ENCODE results near the gene ABHD8. TPM values are rescaled to one million over a fixed set of nuclear protein-coding genes. Genes with fewer than 3 reads are reported as not detected.

ABHD8 gene
- total RNA-seq, result 10 to 100 TPM in 2 of 5 experiments, 1 to 10 TPM in 3; 7.0 to 12.3 (median 9.5) TPM
- 10 to 100 TPM in 1 of 2 donors, 1 to 10 TPM in 1; 7.5 to 12.4 TPM for polyA plus RNA-seq
- total RNA-seq, result 4.8 reads per million, percentile 23 among the genes with 10 or more reads in this experiment

- H3K4me3 ChIP-seq (ENCODE audit: low read length), result peak within 1 kb of the TSS; percentile 79
- peak within 1 kb of the TSS; percentile 67 to 90 (median 74) for H3K27ac Mint-ChIP-seq
- H3K4me3 Mint-ChIP-seq, result peak within 1 kb of the TSS; percentile 71 to 91 (median 81)
- peaks cover 16 to 48% (median 42%) of the 10 kb centered on the region in 7 donors for H3K4me1 Mint-ChIP-seq
- ChIA-PET CTCF (interaction anchor here (0.6 kb wide), 2 partner anchors 19 to 20 kb away, joined by 3 read pairs; no protein-coding TSS in a partner anchor), POLR2A (interaction anchor here (0.8 to 3.1 kb wide), 3 partner anchors 11 to 116 kb away, joined by 3 to 18 read pairs (median 4); partner anchors contain the start of gene ANO8)
- peaks cover 15 to 22% of the 10 kb centered on the region in 2 donors for H3K4me1 ChIP-seq (ENCODE audit: control insufficient read depth in 2 of 2, insufficient read depth in 2 of 2, low read length in 2 of 2)
- ATAC-seq (peak; percentile 87), DNase-seq (peak; percentile 87 to 94 (median 90))
- peak within 1 kb of the TSS; percentile 85 for H3K27ac ChIP-seq (ENCODE audit: low read depth, low read length)
- H3K9me3 Mint-ChIP-seq, result peaks cover 0 to 1% (median 0%) of the 10 kb centered on the region in 11 donors
- H3K27me3 ChIP-seq (ENCODE audit: control insufficient read depth in 2 of 2, insufficient read depth in 2 of 2, low read length in 2 of 2), result no peaks in the 10 kb centered on the region
- H3K36me3 ChIP-seq (ENCODE audit: control insufficient read depth in 2 of 3, insufficient read depth in 3 of 3, low read length in 3 of 3), result peaks cover 0 to 8% (median 0%) of the 10 kb centered on the region in 3 experiments
- H3K9me3 ChIP-seq (ENCODE audit: control insufficient read depth in 2 of 3, low read length in 3 of 3), result no peaks in the 10 kb centered on the region
- H3K36me3 Mint-ChIP-seq, result peaks cover 0 to 5% (median 0%) of the 10 kb centered on the region in 5 donors
- H3K27me3 Mint-ChIP-seq, result no peaks in the 10 kb centered on the region
- intact Hi-C loops (cut with micrococcal nuclease), result loop anchor here (10.0 kb wide), 2 partner anchors 809 to 1221 kb away; partner anchors contain the start of genes C19orf44 (in 1 of the 2), CALR3 (in 1 of the 2) and ELL (in 1 of the 2)
Observed at GRCh38 chr19:17303167-17303939, at the start of gene ABHD8. TSS of gene ABHD8 (minus strand) at chr19:17303425. CDS start at chr19:17301616, 1,809 bp downstream.

- intact Hi-C loops (cut with micrococcal nuclease), result no loop called here
- ATAC-seq (no peak), DNase-seq (no peak)
- ChIA-PET POLR2A (no interaction called here), CTCF (no interaction called here)
- H3K36me3 ChIP-seq (ENCODE audit: control insufficient read depth in 2 of 3, insufficient read depth in 3 of 3, low read length in 3 of 3), result no peaks in the 10 kb centered on the region
- no peak overlapping the region for H3K27ac ChIP-seq (ENCODE audit: low read depth, low read length)
- Mint-ChIP-seq H3K27ac (peak overlapping the region in 1 of 9 donors; percentile 62), H3K9me3 (peaks cover 0 to 1% (median 0%) of the 10 kb centered on the region in 11 donors), H3K4me1 (peaks cover 0 to 12% (median 0%) of the 10 kb centered on the region in 7 donors), H3K4me3 (no peak overlapping the region), H3K27me3 (peaks cover 10 to 25% (median 13%) of the 10 kb centered on the region in 5 donors), H3K36me3 (no peaks in the 10 kb centered on the region)
- no peaks in the 10 kb centered on the region for H3K4me1 ChIP-seq (ENCODE audit: control insufficient read depth in 2 of 2, insufficient read depth in 2 of 2, low read length in 2 of 2)
- no peak overlapping the region for H3K4me3 ChIP-seq (ENCODE audit: low read length)
- H3K27me3 ChIP-seq (ENCODE audit: control insufficient read depth in 2 of 2, insufficient read depth in 2 of 2, low read length in 2 of 2), result peaks cover 0 to 2% of the 10 kb centered on the region in 2 donors
- H3K9me3 ChIP-seq (ENCODE audit: control insufficient read depth in 2 of 3, low read length in 3 of 3), result no peaks in the 10 kb centered on the region
Observed at GRCh38 chr19:17352608-17353280, 49.5 kb upstream of the ABHD8 start.

GRCh38 chr19:17351815-17352435 is 48.7 kb upstream of the ABHD8 start:
- H3K9me3 Mint-ChIP-seq, result peaks cover 0 to 1% (median 0%) of the 10 kb centered on the region in 11 donors
- H3K27me3 ChIP-seq (ENCODE audit: control insufficient read depth in 2 of 2, insufficient read depth in 2 of 2, low read length in 2 of 2), result peaks cover 0 to 2% of the 10 kb centered on the region in 2 donors
- H3K36me3 ChIP-seq (ENCODE audit: control insufficient read depth in 2 of 3, insufficient read depth in 3 of 3, low read length in 3 of 3), result no peaks in the 10 kb centered on the region

GRCh38 chr19:17348700-17349099 is 45.5 kb upstream of the ABHD8 start:
- no peak for DNase-seq

More at GRCh38 chr19:17351815-17352435, 48.7 kb upstream of the ABHD8 start:
- ChIA-PET POLR2A (no interaction called here), CTCF (no interaction called here)
- Mint-ChIP-seq H3K27ac (no peak overlapping the region), H3K4me1 (peaks cover 0 to 17% (median 0%) of the 10 kb centered on the region in 7 donors), H3K27me3 (peaks cover 12 to 28% (median 13%) of the 10 kb centered on the region in 5 donors), H3K4me3 (no peak overlapping the region), H3K36me3 (no peaks in the 10 kb centered on the region)
- Histone ChIP-seq H3K9me3 (ENCODE audit: control insufficient read depth in 2 of 3, low read length in 3 of 3) (no peaks in the 10 kb centered on the region), H3K27ac (ENCODE audit: low read depth, low read length) (no peak overlapping the region), H3K4me3 (ENCODE audit: low read length) (no peak overlapping the region), H3K4me1 (ENCODE audit: control insufficient read depth in 2 of 2, insufficient read depth in 2 of 2, low read length in 2 of 2) (no peaks in the 10 kb centered on the region)
- intact Hi-C loops (cut with micrococcal nuclease), result no loop called here
- ATAC-seq (no peak), DNase-seq (no peak)

GRCh38 chr19:17347877-17348276 is 44.7 kb upstream of the ABHD8 start:
- peaks cover 0 to 5% of the 10 kb centered on the region in 2 donors for H3K4me1 ChIP-seq (ENCODE audit: control insufficient read depth in 2 of 2, insufficient read depth in 2 of 2, low read length in 2 of 2)
- Mint-ChIP-seq H3K4me1 (peaks cover 0 to 23% (median 6%) of the 10 kb centered on the region in 7 donors), H3K36me3 (no peaks in the 10 kb centered on the region), H3K4me3 (no peak overlapping the region), H3K27me3 (peaks cover 4 to 20% (median 13%) of the 10 kb centered on the region in 5 donors), H3K27ac (peak overlapping the region in 1 of 9 donors; percentile 23), H3K9me3 (peaks cover 0 to 1% (median 0%) of the 10 kb centered on the region in 11 donors)
- no peak overlapping the region for H3K27ac ChIP-seq (ENCODE audit: low read depth, low read length)
- ATAC-seq, result no peak
- no peaks in the 10 kb centered on the region for H3K36me3 ChIP-seq (ENCODE audit: control insufficient read depth in 2 of 3, insufficient read depth in 3 of 3, low read length in 3 of 3)
- no peak overlapping the region for H3K4me3 ChIP-seq (ENCODE audit: low read length)
- ChIA-PET POLR2A (interaction anchor here (1.0 kb wide), 1 partner anchor 37 kb away, joined by 3 read pairs; no protein-coding TSS in a partner anchor), CTCF (interaction anchor here (0.8 to 1.6 kb wide), 3 partner anchors 23 to 72 kb away, joined by 3 to 5 read pairs (median 4); partner anchors contain the start of gene MVB12A)
- peaks cover 0 to 2% of the 10 kb centered on the region in 2 donors for H3K27me3 ChIP-seq (ENCODE audit: control insufficient read depth in 2 of 2, insufficient read depth in 2 of 2, low read length in 2 of 2)
- DNase-seq, result no peak
- intact Hi-C loops (cut with micrococcal nuclease), result loop anchor here in 1 of 2 donors (2.0 kb wide), 1 partner anchor 19 kb away; no protein-coding TSS in a partner anchor
- no peaks in the 10 kb centered on the region for H3K9me3 ChIP-seq (ENCODE audit: control insufficient read depth in 2 of 3, low read length in 3 of 3)

More at GRCh38 chr19:17348700-17349099, 45.5 kb upstream of the ABHD8 start:
- intact Hi-C loops (cut with micrococcal nuclease), result no loop called here
- ChIA-PET CTCF (interaction anchor here (1.6 kb wide), 1 partner anchor 71 kb away, joined by 5 read pairs; the partner anchor contains the start of gene MVB12A), POLR2A (no interaction called here)
- Mint-ChIP-seq H3K4me1 (peaks cover 0 to 23% (median 6%) of the 10 kb centered on the region in 7 donors), H3K36me3 (no peaks in the 10 kb centered on the region), H3K9me3 (peaks cover 0 to 1% (median 0%) of the 10 kb centered on the region in 11 donors), H3K4me3 (no peak overlapping the region), H3K27ac (no peak overlapping the region), H3K27me3 (peaks cover 12 to 27% (median 13%) of the 10 kb centered on the region in 5 donors)
- Histone ChIP-seq H3K27me3 (ENCODE audit: control insufficient read depth in 2 of 2, insufficient read depth in 2 of 2, low read length in 2 of 2) (peaks cover 0 to 2% of the 10 kb centered on the region in 2 donors), H3K27ac (ENCODE audit: low read depth, low read length) (no peak overlapping the region), H3K4me1 (ENCODE audit: control insufficient read depth in 2 of 2, insufficient read depth in 2 of 2, low read length in 2 of 2) (peaks cover 0 to 5% of the 10 kb centered on the region in 2 donors), H3K36me3 (ENCODE audit: control insufficient read depth in 2 of 3, insufficient read depth in 3 of 3, low read length in 3 of 3) (no peaks in the 10 kb centered on the region), H3K4me3 (ENCODE audit: low read length) (no peak overlapping the region), H3K9me3 (ENCODE audit: control insufficient read depth in 2 of 3, low read length in 3 of 3) (no peaks in the 10 kb centered on the region)
- ATAC-seq, result no peak

All from naive thymus-derived CD4-positive, alpha-beta T cell (primary cell).